C4-2B (cell line): Measurements from ENCODE around the gene CNPY3.

Source experiments
- H3K27ac ChIP-seq: fragments of 450-650 bp; 2 replicates; pipeline ENCODE4 v1.5.1; 2017
- ZFX ChIP-seq: fragments of 450-650 bp; IDR thresholded peaks from 2 replicates; pipeline ENCODE4 v1.6.1; 2017
- TF ChIP-seq, protein P1 (sequence below): fragments of 450-650 bp; conservative IDR thresholded peaks from 2 replicates; pipeline ENCODE4 v1.5.1; 2017; ENCODE audit warnings: mild to moderate bottlenecking

The CNPY3 gene

GRCh38 chr6:42960243-42961019, 31.2 kb downstream of the CNPY3 start, which contains the start of gene GNMT:
TSS of gene GNMT (plus strand) at chr6:42960754. CDS start at chr6:42960768, 14 bp downstream.
- TF ChIP-seq ZFX, result no peak; the same call in 1 of the 2 replicates
- TF ChIP-seq, protein P1, sequence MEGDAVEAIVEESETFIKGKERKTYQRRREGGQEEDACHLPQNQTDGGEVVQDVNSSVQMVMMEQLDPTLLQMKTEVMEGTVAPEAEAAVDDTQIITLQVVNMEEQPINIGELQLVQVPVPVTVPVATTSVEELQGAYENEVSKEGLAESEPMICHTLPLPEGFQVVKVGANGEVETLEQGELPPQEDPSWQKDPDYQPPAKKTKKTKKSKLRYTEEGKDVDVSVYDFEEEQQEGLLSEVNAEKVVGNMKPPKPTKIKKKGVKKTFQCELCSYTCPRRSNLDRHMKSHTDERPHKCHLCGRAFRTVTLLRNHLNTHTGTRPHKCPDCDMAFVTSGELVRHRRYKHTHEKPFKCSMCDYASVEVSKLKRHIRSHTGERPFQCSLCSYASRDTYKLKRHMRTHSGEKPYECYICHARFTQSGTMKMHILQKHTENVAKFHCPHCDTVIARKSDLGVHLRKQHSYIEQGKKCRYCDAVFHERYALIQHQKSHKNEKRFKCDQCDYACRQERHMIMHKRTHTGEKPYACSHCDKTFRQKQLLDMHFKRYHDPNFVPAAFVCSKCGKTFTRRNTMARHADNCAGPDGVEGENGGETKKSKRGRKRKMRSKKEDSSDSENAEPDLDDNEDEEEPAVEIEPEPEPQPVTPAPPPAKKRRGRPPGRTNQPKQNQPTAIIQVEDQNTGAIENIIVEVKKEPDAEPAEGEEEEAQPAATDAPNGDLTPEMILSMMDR, result no peak
- H3K27ac ChIP-seq, result peak within 1 kb of the TSS; percentile 80

DNA sequence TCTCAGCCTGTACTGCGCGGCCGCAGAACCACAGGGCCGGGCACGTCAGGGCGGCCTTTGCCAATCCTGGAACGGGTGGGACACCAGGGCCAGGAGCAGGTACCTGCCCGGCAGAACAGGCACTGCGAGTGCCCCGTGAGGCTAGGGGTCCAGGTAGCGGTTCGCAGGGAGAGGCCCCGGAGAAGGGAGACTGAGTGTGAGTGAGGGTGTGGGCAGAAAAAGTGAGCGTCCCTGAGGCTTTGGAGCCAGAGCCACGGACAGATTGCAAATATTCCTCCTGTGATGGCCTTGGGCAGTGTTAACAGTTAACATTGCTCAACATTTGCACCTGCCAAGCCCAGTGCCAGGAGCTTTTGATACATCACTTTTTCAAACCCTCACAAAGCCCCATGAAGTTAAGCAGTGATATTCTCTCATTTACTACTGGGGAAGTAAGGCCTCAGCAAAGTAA, 31.8 kb downstream of the CNPY3 start:
- peak overlapping the region; percentile 80 for H3K27ac ChIP-seq
- no peak for TF ChIP-seq ZFX

- TF ChIP-seq, protein P1, result no peak
- TF ChIP-seq ZFX, result no peak
- no peak overlapping the region for H3K27ac ChIP-seq
Observed at GRCh38 chr6:42962096-42962495, 32.8 kb downstream of the CNPY3 start.

DNA sequence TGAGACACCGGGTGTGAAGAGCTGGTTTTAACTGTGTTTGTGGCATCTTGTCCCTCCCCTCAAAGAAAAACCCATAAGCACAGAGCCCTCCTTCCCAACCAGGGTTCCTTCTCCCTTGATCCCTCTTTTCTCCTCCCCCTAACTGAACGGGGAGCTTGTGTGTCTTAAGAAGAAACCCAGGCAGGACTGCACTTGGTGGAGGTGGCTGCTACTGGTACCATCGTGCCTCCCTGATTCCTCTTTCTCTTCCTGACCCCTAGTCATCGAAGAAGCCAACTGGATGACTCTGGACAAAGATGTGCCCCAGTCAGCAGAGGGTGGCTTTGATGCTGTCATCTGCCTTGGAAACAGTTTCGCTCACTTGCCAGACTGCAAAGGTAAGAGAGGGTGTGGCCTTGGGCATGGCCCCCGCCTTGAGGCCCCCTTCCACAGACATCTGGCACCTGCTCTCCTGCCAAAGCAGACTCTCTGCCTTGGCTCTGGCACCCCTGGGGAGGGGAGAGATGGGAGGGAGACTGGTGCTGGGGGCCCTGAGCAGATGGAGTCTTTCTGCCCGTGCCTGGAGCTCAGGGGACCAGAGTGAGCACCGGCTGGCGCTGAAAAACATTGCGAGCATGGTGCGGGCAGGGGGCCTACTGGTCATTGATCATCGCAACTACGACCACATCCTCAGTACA, 33.4 kb downstream of the CNPY3 start:
- no peak for TF ChIP-seq ZFX
- TF ChIP-seq, protein P1, result no peak

GRCh38 chr6:42963179-42963854, 34.0 kb downstream of the CNPY3 start:
- TF ChIP-seq ZFX, result no peak
- TF ChIP-seq, protein P1, result no peak

More for the DNA sequence above, 33.4 kb downstream of the CNPY3 start:
- H3K27ac ChIP-seq, result no peak overlapping the region

DNA sequence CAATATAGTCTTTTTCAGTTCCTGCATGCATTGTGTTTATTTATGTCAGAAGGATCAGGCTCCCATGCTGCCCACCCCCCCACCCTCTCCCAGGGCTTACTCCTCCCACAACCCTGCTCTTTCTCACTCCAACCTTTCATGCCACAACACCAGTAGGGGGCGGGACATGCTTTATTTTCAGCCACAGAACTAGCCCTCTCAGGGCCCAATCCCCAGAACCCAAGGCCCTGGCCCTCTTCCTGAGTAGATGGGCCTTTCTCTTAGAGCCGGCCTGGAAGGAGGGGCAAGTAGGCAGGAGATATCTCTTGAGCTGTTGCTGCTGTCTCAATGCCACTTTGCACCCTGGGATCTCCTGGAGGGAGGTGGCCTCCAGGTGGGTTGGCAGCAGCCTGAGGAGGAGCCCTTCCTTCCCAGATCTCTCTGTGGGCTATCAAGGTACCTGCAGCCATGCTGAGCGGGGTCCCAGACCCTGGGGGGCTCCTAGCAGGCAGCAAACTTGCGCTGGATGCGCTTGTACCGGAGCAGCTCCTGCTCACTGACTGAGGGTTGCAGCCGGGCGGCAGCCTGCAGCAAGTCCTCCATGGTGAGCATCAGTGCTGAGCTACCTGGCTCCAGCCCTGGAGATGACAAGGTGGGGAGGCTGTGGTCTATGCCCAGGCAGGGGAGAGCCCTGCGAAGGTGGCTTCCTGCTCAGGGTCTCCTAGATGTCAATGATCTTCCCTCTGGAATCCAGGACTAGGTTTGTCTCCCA, 34.8 kb downstream of the CNPY3 start:
- TF ChIP-seq, protein P1, result no peak; the same call in 1 of the 2 replicates
- TF ChIP-seq ZFX, result no peak
- H3K27ac ChIP-seq, result no peak overlapping the region

More at GRCh38 chr6:42963179-42963854, 34.0 kb downstream of the CNPY3 start:
- no peak overlapping the region for H3K27ac ChIP-seq

- no peak for TF ChIP-seq ZFX
- TF ChIP-seq, protein P1, result no peak
- H3K27ac ChIP-seq, result no peak overlapping the region
Observed at GRCh38 chr6:42966571-42966970, 37.3 kb downstream of the CNPY3 start.
